Smooth muscle cell (in vitro differentiated cells): ENCODE results near the gene TPH2. TPM values are rescaled to one million over a fixed set of nuclear protein-coding genes. Genes with fewer than 3 reads are reported as not detected.

ENCODE experiments used
- DNase-seq: peaks from one replicate; lab custom pipeline; 2025; ENCODE audit not compliant: unreplicated experiment; lab: John Stamatoyannopoulos, UW
- H2AFZ ChIP-seq: fragments of 200-600 bp; sonication (generic); 2 replicates; pipeline ENCODE4 v1.6.0; 2016; ENCODE audit warnings: antibody characterized with exemption, low read depth, mild to moderate bottlenecking
- H3F3A ChIP-seq: fragments of 200-600 bp; sonication (generic); 2 replicates; pipeline ENCODE4 v1.6.0; 2017; ENCODE audit warnings: antibody characterized with exemption, low read depth
- H3K27ac ChIP-seq: fragments of 200-600 bp; sonication (generic); 2 replicates; pipeline ENCODE4 v1.5.1; 2016; ENCODE audit warnings: low read depth, mild to moderate bottlenecking
- H3K27me3 ChIP-seq: fragments of 200-600 bp; sonication (generic); 2 replicates; pipeline ENCODE4 v1.6.1; 2016; ENCODE audit warnings: low read depth, mild to moderate bottlenecking
- H3K36me3 ChIP-seq: fragments of 200-600 bp; sonication (generic); 2 replicates; pipeline ENCODE4 v1.5.1; 2016; ENCODE audit warnings: low read depth
- H3K4me1 ChIP-seq: fragments of 200-600 bp; sonication (generic); 2 replicates; pipeline ENCODE4 v1.5.1; 2016; ENCODE audit warnings: low read depth
- H3K4me2 ChIP-seq: fragments of 200-600 bp; sonication (generic); 2 replicates; pipeline ENCODE4 v1.6.0; 2016; ENCODE audit warnings: mild to moderate bottlenecking
- H3K4me3 ChIP-seq: fragments of 200-600 bp; sonication (generic); 2 replicates; pipeline ENCODE4 v1.5.1; 2016; ENCODE audit warnings: mild to moderate bottlenecking
- H3K79me2 ChIP-seq: fragments of 200-600 bp; sonication (generic); 2 replicates; pipeline ENCODE4 v1.6.0; 2016; ENCODE audit warnings: low read depth, mild to moderate bottlenecking
- H3K9ac ChIP-seq: fragments of 200-600 bp; sonication (generic); 2 replicates; pipeline ENCODE4 v1.6.0; 2016; ENCODE audit warnings: low read depth
- H3K9me3 ChIP-seq: fragments of 200-600 bp; sonication (generic); replicated peaks from 2 replicates; pipeline ENCODE4 v1.5.1; 2016; ENCODE audit warnings: low read depth
- H4K20me1 ChIP-seq: fragments of 200-600 bp; sonication (generic); 2 replicates; pipeline ENCODE4 v1.6.0; 2016; ENCODE audit warnings: low read depth
- CTCF ChIP-seq: fragments of 200-600 bp; sonication (generic); IDR thresholded peaks from 2 replicates; pipeline ENCODE4 v1.5.1; 2017; ENCODE audit warnings: borderline replicate concordance, mild to moderate bottlenecking, antibody characterized with exemption; ENCODE audit not compliant: insufficient read depth, poor library complexity, severe bottlenecking
- WGBS: methylation state at CpG from one replicate; pipeline ENCODE4 v1.1.7; 2016; ENCODE audit warnings: low lambda C conversion rate; 5-methylcytosine and 5-hydroxymethylcytosine counted together
- polyA plus RNA-seq: library from polyadenylated mRNA; unstranded; fragments of >200 nt; fragmentation: Nextera tagmentation; extraction: Ambion mirVana; gene quantifications from 2 replicates; pipeline ENCODE4 v1.2.1, GENCODE V29; 2016
- total RNA-seq: library from RNA; depleted of rRNA; stranded (reverse); fragments of >200 nt; gene quantifications from 2 replicates; pipeline ENCODE4 v1.2.3, GENCODE V29; 2014

TPH2 gene
- total and polyA plus RNA-seq, 2 experiments from 2014 or later: not detected

DNA sequence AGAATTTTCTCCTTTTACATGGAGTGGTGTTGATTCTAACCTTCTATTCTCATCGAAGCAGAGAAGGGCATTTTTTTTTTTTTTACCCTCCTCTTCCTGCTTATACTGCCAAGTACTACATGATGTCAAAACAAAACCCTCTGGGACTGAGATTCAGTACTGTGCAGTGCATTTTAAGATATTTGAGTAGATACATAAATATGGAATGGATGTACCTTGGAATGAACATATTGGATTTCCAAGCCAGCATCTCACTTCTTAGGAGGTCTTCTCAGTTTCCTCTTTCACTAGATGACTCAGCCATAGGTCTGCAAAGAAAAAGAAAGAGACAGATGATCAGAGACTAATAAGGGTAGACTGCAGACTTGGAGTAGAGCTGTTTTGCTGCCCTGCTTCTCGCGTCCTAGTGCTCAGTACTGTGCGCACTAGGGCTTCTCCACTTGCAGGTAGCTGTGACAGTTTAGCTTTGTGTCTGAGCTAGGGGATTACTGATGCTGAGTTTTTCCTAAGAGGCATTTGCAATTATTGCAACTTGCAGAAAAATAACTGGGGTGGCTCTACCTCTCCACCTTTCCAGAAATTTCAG is 20.4 kb downstream of the TPH2 start:
- Histone ChIP-seq H3K27me3 (no peaks in the 10 kb centered on the region), H3K4me3 (no peak overlapping the region), H3K36me3 (no peaks in the 10 kb centered on the region), H3F3A (no peaks in the 10 kb centered on the region), H3K9ac (no peak overlapping the region), H3K4me1 (no peaks in the 10 kb centered on the region), H2AFZ (no peak overlapping the region), H3K9me3 (no peaks in the 10 kb centered on the region), H3K4me2 (no peak overlapping the region), H4K20me1 (no peaks in the 10 kb centered on the region), H3K27ac (no peak overlapping the region), H3K79me2 (no peaks in the 10 kb centered on the region)
- 71% methylated on average over 4 of the region's 4 CpGs for WGBS
- no peak for DNase-seq
- no peak for TF ChIP-seq CTCF

DNA sequence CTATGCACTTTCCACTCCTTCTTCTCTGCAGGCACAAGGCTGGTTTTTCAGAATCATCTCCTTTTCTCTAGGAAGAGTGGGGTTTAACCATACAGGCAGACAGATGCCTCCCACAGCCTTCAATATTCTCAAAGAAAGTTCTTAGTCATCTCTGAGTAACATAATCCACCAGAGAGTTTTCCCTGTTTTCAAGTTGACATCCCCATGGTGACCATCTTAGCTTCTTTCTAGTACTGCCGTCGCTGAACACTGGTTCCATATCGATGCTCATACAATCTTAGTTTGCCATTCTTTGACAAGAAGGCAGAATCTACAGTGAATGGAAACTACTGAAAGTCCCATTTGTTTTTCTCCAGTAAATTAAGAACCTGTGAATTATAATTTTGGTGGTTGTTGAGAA is 28.6 kb downstream of the TPH2 start:
- DNase-seq: no peak

GRCh38 chr12:71969330-71969729 is 30.7 kb downstream of the TPH2 start:
- no peak overlapping the region for H3K4me3 ChIP-seq
- no peaks in the 10 kb centered on the region for H3F3A ChIP-seq
- no peaks in the 10 kb centered on the region for H3K79me2 ChIP-seq
- H3K27ac ChIP-seq: no peak overlapping the region
- H3K36me3 ChIP-seq: no peaks in the 10 kb centered on the region
- H3K9ac ChIP-seq: no peak overlapping the region
- no peaks in the 10 kb centered on the region for H3K9me3 ChIP-seq
- no peak overlapping the region for H3K4me2 ChIP-seq
- DNase-seq: no peak
- no peaks in the 10 kb centered on the region for H4K20me1 ChIP-seq
- no peak overlapping the region for H2AFZ ChIP-seq
- TF ChIP-seq CTCF: no peak
- H3K27me3 ChIP-seq: no peaks in the 10 kb centered on the region
- 89% methylated on average over 1 of the region's 1 CpG for WGBS
- no peaks in the 10 kb centered on the region for H3K4me1 ChIP-seq

More for the DNA sequence above, 28.6 kb downstream of the TPH2 start:
- Histone ChIP-seq H3K4me3 (no peak overlapping the region), H3K9ac (no peak overlapping the region), H3K36me3 (no peaks in the 10 kb centered on the region), H4K20me1 (no peaks in the 10 kb centered on the region), H3K79me2 (no peaks in the 10 kb centered on the region), H3K27ac (no peak overlapping the region), H3F3A (no peaks in the 10 kb centered on the region), H3K27me3 (no peaks in the 10 kb centered on the region), H3K4me1 (no peaks in the 10 kb centered on the region), H3K4me2 (no peak overlapping the region), H2AFZ (no peak overlapping the region), H3K9me3 (no peaks in the 10 kb centered on the region)
- WGBS: 71% methylated on average over 3 of the region's 3 CpGs
- no peak for TF ChIP-seq CTCF

GRCh38 chr12:71970031-71970430 is 31.4 kb downstream of the TPH2 start:
- no peak for DNase-seq
- Histone ChIP-seq H4K20me1 (no peaks in the 10 kb centered on the region), H3F3A (no peaks in the 10 kb centered on the region), H3K27me3 (no peaks in the 10 kb centered on the region), H3K4me1 (no peaks in the 10 kb centered on the region), H3K36me3 (no peaks in the 10 kb centered on the region), H2AFZ (no peak overlapping the region), H3K9ac (no peak overlapping the region), H3K4me2 (no peak overlapping the region), H3K4me3 (no peak overlapping the region), H3K27ac (no peak overlapping the region), H3K9me3 (no peaks in the 10 kb centered on the region), H3K79me2 (no peaks in the 10 kb centered on the region)
- no peak for TF ChIP-seq CTCF
- 95% methylated on average over 5 of the region's 5 CpGs for WGBS
